Sigmoid colon (tissue), 4 donors: ENCODE results near the gene APOC1.
A peak's percentile ranks its signal among the peaks of the same experiment; 100 is the strongest.

Experiments
- CTCF ChIP-seq, 4 experiments: fragments of 450-650 bp in 3 of 4; fragments of 200-600 bp in 1 of 4; IDR thresholded peaks; one replicate each; pipeline ENCODE4 v1.5.1; 2016 to 2019; ENCODE audit warnings: antibody characterized with exemption in 4 of 4, mild to moderate bottlenecking in 3 of 4, moderate library complexity in 2 of 4
- POLR2A ChIP-seq, 2 donors: fragments of 450-650 bp; IDR thresholded peaks; one replicate each; pipeline ENCODE4 v1.6.1; 2016; ENCODE audit warnings: antibody characterized with exemption in 2 of 2, mild to moderate bottlenecking in 2 of 2, moderate library complexity in 2 of 2
- POLR2AphosphoS5 ChIP-seq, 4 donors: sonication (generic); formaldehyde crosslinking; IDR thresholded peaks; one replicate each; pipeline ENCODE4 v1.6.1; 2017; ENCODE audit warnings: antibody characterized with exemption in 4 of 4

DNA sequence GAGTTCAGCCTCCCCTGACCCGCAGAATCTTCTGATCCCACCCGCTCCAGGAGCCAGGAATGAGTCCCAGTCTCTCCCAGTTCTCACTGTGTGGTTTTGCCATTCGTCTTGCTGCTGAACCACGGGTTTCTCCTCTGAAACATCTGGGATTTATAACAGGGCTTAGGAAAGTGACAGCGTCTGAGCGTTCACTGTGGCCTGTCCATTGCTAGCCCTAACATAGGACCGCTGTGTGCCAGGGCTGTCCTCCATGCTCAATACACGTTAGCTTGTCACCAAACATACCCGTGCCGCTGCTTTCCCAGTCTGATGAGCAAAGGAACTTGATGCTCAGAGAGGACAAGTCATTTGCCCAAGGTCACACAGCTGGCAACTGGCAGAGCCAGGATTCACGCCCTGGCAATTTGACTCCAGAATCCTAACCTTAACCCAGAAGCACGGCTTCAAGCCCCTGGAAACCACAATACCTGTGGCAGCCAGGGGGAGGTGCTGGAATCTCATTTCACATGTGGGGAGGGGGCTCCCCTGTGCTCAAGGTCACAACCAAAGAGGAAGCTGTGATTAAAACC is 9.9 kb upstream of the APOC1 start:
- no peak for TF ChIP-seq CTCF (IDR thresholded peaks at IDR 0.05)
- TF ChIP-seq POLR2A (IDR thresholded peaks at IDR 0.05): no peak
- peak in 1 of 4 donors; percentile 8 for TF ChIP-seq POLR2AphosphoS5 (IDR thresholded peaks at IDR 0.05)
